EL (cell line): ENCODE data around the gene BMP8B.

Experiments
- DNase-seq: peaks from one replicate; pipeline ENCODE4 v3.0.0-alpha.2; 2016

BMP8B gene

GRCh38 chr1:39717809-39718208 lies 70.9 kb downstream of the BMP8B start:
- no peak for DNase-seq

- DNase-seq = no peak
Measured at GRCh38 chr1:39713557-39713956, 75.1 kb downstream of the BMP8B start.

- no peak for DNase-seq
Measured at GRCh38 chr1:39711966-39712340, 76.7 kb downstream of the BMP8B start.

GRCh38 chr1:39711104-39711965 lies 77.3 kb downstream of the BMP8B start:
- DNase-seq = no peak

- no peak for DNase-seq
Measured at GRCh38 chr1:39707506-39707905, 81.2 kb downstream of the BMP8B start.
